Measurements from ENCODE around the gene USHBP1. TPM values are rescaled to one million over a fixed set of nuclear protein-coding genes. Genes with fewer than 3 reads are reported as not detected.

Gene USHBP1
- total and polyA plus RNA-seq, 2 donors from 2014 or later = 7.2 to 8.9 TPM

- H3K27me3 ChIP-seq (ENCODE audit: control insufficient read depth, insufficient read depth, low read length) = no peaks in the 10 kb centered on the region
- H3K9ac ChIP-seq (ENCODE audit: low read length in 3 of 3) = no peak overlapping the region
- DNase-seq = peak in 1 of 5 donors; percentile 18
- no peak for FAIRE-seq
- no peak overlapping the region for H3K4me3 ChIP-seq (ENCODE audit: low read length in 3 of 3)
- peaks cover 0 to 9% (median 0%) of the 10 kb centered on the region in 3 donors for H3K9me3 ChIP-seq (ENCODE audit: control insufficient read depth in 2 of 3, insufficient read depth in 1 of 3, low read length in 3 of 3)
- no peaks in the 10 kb centered on the region for H3K36me3 ChIP-seq (ENCODE audit: control insufficient read depth in 2 of 3, insufficient read depth in 3 of 3, low read length in 3 of 3)
- intact Hi-C loops (cut with DNase I) = no loop called here
- no peak overlapping the region for H3K27ac ChIP-seq (ENCODE audit: low read depth in 2 of 2, low read length in 2 of 2)
- H3K4me1 ChIP-seq (ENCODE audit: control insufficient read depth in 2 of 3, insufficient read depth in 2 of 3, low read depth in 1 of 3, low read length in 3 of 3) = no peaks in the 10 kb centered on the region
- no peak for TF ChIP-seq CTCF (IDR thresholded peaks at IDR 0.05; ENCODE audit: borderline replicate concordance, extremely low read depth, insufficient read depth)
Measured at GRCh38 chr19:17255150-17255621, 9.4 kb downstream of the USHBP1 start.

GRCh38 chr19:17254636-17255035 is 9.9 kb downstream of the USHBP1 start:
- FAIRE-seq (no peak), DNase-seq (no peak)
- H3K27ac ChIP-seq (ENCODE audit: low read depth in 2 of 2, low read length in 2 of 2) = no peak overlapping the region
- no peaks in the 10 kb centered on the region for H3K4me1 ChIP-seq (ENCODE audit: control insufficient read depth in 2 of 3, insufficient read depth in 2 of 3, low read depth in 1 of 3, low read length in 3 of 3)
- no peaks in the 10 kb centered on the region for H3K27me3 ChIP-seq (ENCODE audit: control insufficient read depth, insufficient read depth, low read length)
- TF ChIP-seq CTCF (IDR thresholded peaks at IDR 0.05; ENCODE audit: borderline replicate concordance, extremely low read depth, insufficient read depth) = no peak
- H3K9me3 ChIP-seq (ENCODE audit: control insufficient read depth in 2 of 3, insufficient read depth in 1 of 3, low read length in 3 of 3) = peaks cover 0 to 5% (median 0%) of the 10 kb centered on the region in 3 donors
- H3K4me3 ChIP-seq (ENCODE audit: low read length in 3 of 3) = no peak overlapping the region
- H3K36me3 ChIP-seq (ENCODE audit: control insufficient read depth in 2 of 3, insufficient read depth in 3 of 3, low read length in 3 of 3) = no peaks in the 10 kb centered on the region
- H3K9ac ChIP-seq (ENCODE audit: low read length in 3 of 3) = no peak overlapping the region
- intact Hi-C loops (cut with DNase I) = no loop called here

GRCh38 chr19:17249887-17250548 is 14.5 kb downstream of the USHBP1 start:
- no peaks in the 10 kb centered on the region for H3K36me3 ChIP-seq (ENCODE audit: control insufficient read depth in 2 of 3, insufficient read depth in 3 of 3, low read length in 3 of 3)
- no peaks in the 10 kb centered on the region for H3K9me3 ChIP-seq (ENCODE audit: control insufficient read depth in 2 of 3, insufficient read depth in 1 of 3, low read length in 3 of 3)
- H3K27ac ChIP-seq (ENCODE audit: low read depth in 2 of 2, low read length in 2 of 2) = no peak overlapping the region
- intact Hi-C loops (cut with DNase I) = no loop called here
- peak in 1 of 5 donors; percentile 50 for DNase-seq
- TF ChIP-seq CTCF (IDR thresholded peaks at IDR 0.05; ENCODE audit: borderline replicate concordance, extremely low read depth, insufficient read depth) = no peak
- FAIRE-seq = no peak
- peaks cover 2 to 19% (median 12%) of the 10 kb centered on the region in 3 donors for H3K4me1 ChIP-seq (ENCODE audit: control insufficient read depth in 2 of 3, insufficient read depth in 2 of 3, low read depth in 1 of 3, low read length in 3 of 3)
- no peak overlapping the region for H3K9ac ChIP-seq (ENCODE audit: low read length in 3 of 3)
- no peak overlapping the region for H3K4me3 ChIP-seq (ENCODE audit: low read length in 3 of 3)
- H3K27me3 ChIP-seq (ENCODE audit: control insufficient read depth, insufficient read depth, low read length) = no peaks in the 10 kb centered on the region
